Measurements from ENCODE around the gene RALGPS1. TPM values are rescaled to one million over a fixed set of nuclear protein-coding genes. Genes with fewer than 3 reads are reported as not detected.

RALGPS1 gene
- total and polyA plus RNA-seq, 2 donors (not counting 1 experiment from before 2014, with no cell fraction given): 2.0 to 5.9 TPM

DNA sequence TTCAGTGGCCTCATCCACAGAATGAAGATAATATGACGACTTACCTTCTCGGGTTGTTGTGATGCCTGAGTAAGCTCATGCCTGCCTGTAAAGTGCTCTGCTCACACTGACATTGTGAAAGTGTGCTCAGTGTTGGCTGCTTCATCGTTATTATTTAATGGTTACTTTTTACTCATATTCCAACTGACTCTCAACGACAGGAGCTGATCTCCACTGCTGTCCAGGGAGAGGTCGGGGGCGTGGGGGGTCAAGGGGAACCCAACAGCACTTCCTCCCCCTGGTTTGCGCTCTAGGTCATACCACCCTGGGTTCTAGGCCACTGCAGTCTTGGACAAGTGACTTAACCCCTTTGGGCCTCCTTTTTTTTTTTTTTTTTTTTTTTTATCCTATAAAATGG, 260.7 kb downstream of the RALGPS1 start:
- Histone ChIP-seq H2AFZ (ENCODE audit: low read length) (no peak overlapping the region), H4K20me1 (ENCODE audit: control insufficient read depth, extremely low read depth, insufficient read depth, low read length) (no peaks in the 10 kb centered on the region), H3K27ac (ENCODE audit: insufficient read depth, low read length) (no peak overlapping the region), H3K79me2 (ENCODE audit: control insufficient read depth, insufficient read depth, low read length) (no peaks in the 10 kb centered on the region), H3K9me3 (ENCODE audit: control insufficient read depth, insufficient read depth, low read depth, low read length) (no peaks in the 10 kb centered on the region), H3K4me1 (ENCODE audit: control insufficient read depth, extremely low read depth, insufficient read depth, low read length) (no peaks in the 10 kb centered on the region), H3K36me3 (ENCODE audit: control insufficient read depth, insufficient read depth, low read length) (no peaks in the 10 kb centered on the region), H3K9ac (ENCODE audit: insufficient read depth, low read length) (no peak overlapping the region), H3K27me3 (ENCODE audit: control insufficient read depth, insufficient read depth, low read length) (no peaks in the 10 kb centered on the region), H3K4me2 (ENCODE audit: extremely low read depth, insufficient read depth, low read length) (no peak overlapping the region), H3K4me3 (replicated peaks in 1 of 4; ENCODE audit: control extremely low read depth in 1 of 4, insufficient read depth in 1 of 4, low read depth in 3 of 4, low read length in 4 of 4) (no peak overlapping the region)
- TF ChIP-seq EZH2 (IDR thresholded peaks at IDR 0.05; ENCODE audit: low read length, missing control alignments) (no peak), CTCF (conservative IDR thresholded peaks at IDR 0.05 in 1 of 2, IDR thresholded peaks at IDR 0.05 in 1 of 2; ENCODE audit: low read depth in 1 of 2, low read length in 2 of 2) (no peak)
- DNase-seq (ENCODE audit: low read depth in 2 of 2): no peak

DNA sequence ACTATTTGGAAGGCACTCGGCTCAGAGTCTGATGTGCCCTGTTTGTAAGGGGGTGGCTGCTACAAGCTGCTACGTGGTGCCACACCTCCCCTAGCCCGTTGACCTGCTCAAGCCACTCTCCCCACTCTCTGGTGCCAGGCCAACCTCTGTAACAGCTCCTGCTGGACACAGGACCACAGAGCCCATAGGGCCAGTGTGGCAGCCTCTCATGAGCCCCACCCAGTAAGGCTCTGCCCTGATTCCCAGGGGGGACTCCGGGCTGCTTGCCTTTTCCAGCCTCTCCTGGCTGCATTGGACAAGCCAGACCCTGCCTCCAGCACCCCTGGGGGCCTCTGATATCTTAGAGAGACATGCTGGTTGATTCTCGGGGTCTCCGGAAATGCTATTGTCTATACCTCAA, 261.2 kb downstream of the RALGPS1 start:
- no peak for DNase-seq (ENCODE audit: low read depth in 2 of 2)
- H2AFZ ChIP-seq (ENCODE audit: low read length): no peak overlapping the region

GRCh38 chr9:127176631-127177030, 262.0 kb downstream of the RALGPS1 start:
- no peaks in the 10 kb centered on the region for H3K4me1 ChIP-seq (ENCODE audit: control insufficient read depth, extremely low read depth, insufficient read depth, low read length)
- no peak overlapping the region for H3K9ac ChIP-seq (ENCODE audit: insufficient read depth, low read length)
- H3K9me3 ChIP-seq (ENCODE audit: control insufficient read depth, insufficient read depth, low read depth, low read length): no peaks in the 10 kb centered on the region
- H3K4me3 ChIP-seq (replicated peaks in 1 of 4; ENCODE audit: control extremely low read depth in 1 of 4, insufficient read depth in 1 of 4, low read depth in 3 of 4, low read length in 4 of 4): no peak overlapping the region
- DNase-seq (ENCODE audit: low read depth in 2 of 2): no peak
- no peak overlapping the region for H3K27ac ChIP-seq (ENCODE audit: insufficient read depth, low read length)
- no peaks in the 10 kb centered on the region for H4K20me1 ChIP-seq (ENCODE audit: control insufficient read depth, extremely low read depth, insufficient read depth, low read length)
- no peak for TF ChIP-seq CTCF (conservative IDR thresholded peaks at IDR 0.05 in 1 of 2, IDR thresholded peaks at IDR 0.05 in 1 of 2; ENCODE audit: low read depth in 1 of 2, low read length in 2 of 2)
- TF ChIP-seq EZH2 (IDR thresholded peaks at IDR 0.05; ENCODE audit: low read length, missing control alignments): no peak
- no peaks in the 10 kb centered on the region for H3K27me3 ChIP-seq (ENCODE audit: control insufficient read depth, insufficient read depth, low read length)
- no peaks in the 10 kb centered on the region for H3K36me3 ChIP-seq (ENCODE audit: control insufficient read depth, insufficient read depth, low read length)
- no peak overlapping the region for H3K4me2 ChIP-seq (ENCODE audit: extremely low read depth, insufficient read depth, low read length)
- H3K79me2 ChIP-seq (ENCODE audit: control insufficient read depth, insufficient read depth, low read length): no peaks in the 10 kb centered on the region
- H2AFZ ChIP-seq (ENCODE audit: low read length): no peak overlapping the region

More for the DNA sequence above, 261.2 kb downstream of the RALGPS1 start:
- Histone ChIP-seq H3K27ac (ENCODE audit: insufficient read depth, low read length) (no peak overlapping the region), H3K36me3 (ENCODE audit: control insufficient read depth, insufficient read depth, low read length) (no peaks in the 10 kb centered on the region), H3K79me2 (ENCODE audit: control insufficient read depth, insufficient read depth, low read length) (no peaks in the 10 kb centered on the region), H3K4me3 (replicated peaks in 1 of 4; ENCODE audit: control extremely low read depth in 1 of 4, insufficient read depth in 1 of 4, low read depth in 3 of 4, low read length in 4 of 4) (no peak overlapping the region), H3K9ac (ENCODE audit: insufficient read depth, low read length) (no peak overlapping the region), H3K4me1 (ENCODE audit: control insufficient read depth, extremely low read depth, insufficient read depth, low read length) (no peaks in the 10 kb centered on the region), H3K27me3 (ENCODE audit: control insufficient read depth, insufficient read depth, low read length) (no peaks in the 10 kb centered on the region), H4K20me1 (ENCODE audit: control insufficient read depth, extremely low read depth, insufficient read depth, low read length) (no peaks in the 10 kb centered on the region), H3K4me2 (ENCODE audit: extremely low read depth, insufficient read depth, low read length) (no peak overlapping the region), H3K9me3 (ENCODE audit: control insufficient read depth, insufficient read depth, low read depth, low read length) (no peaks in the 10 kb centered on the region)
- TF ChIP-seq EZH2 (IDR thresholded peaks at IDR 0.05; ENCODE audit: low read length, missing control alignments): no peak
- no peak for TF ChIP-seq CTCF (conservative IDR thresholded peaks at IDR 0.05 in 1 of 2, IDR thresholded peaks at IDR 0.05 in 1 of 2; ENCODE audit: low read depth in 1 of 2, low read length in 2 of 2)

Measured in fibroblast of lung (primary cell).